Caki2 (cell line): ENCODE data around the gene ZBTB12. TPM values are rescaled to one million over a fixed set of nuclear protein-coding genes. Genes with fewer than 3 reads are reported as not detected.
"Not testable (repeated sequence)": the region's sequence is repeated elsewhere in the genome, so short reads cannot be mapped to it uniquely, and the experiment has no call there.

Experiments
- DNase-seq: peaks from one replicate; pipeline ENCODE4 v3.0.0-alpha.2; 2015; ENCODE audit warnings: low read depth
- in situ Hi-C: cut with HindIII; loops from 2 replicates; pipeline ENCODE4 v1.10.0; 2016; ENCODE audit warnings: low sequenced_read_pairs, low pct_unique_long_range_greater_than_20kb, mixed read lengths
- total RNA-seq: library from RNA; depleted of rRNA; stranded (reverse); fragments of >200 nt; shearing (Covaris generic); gene quantifications from 2 replicates; pipeline ENCODE4 v1.2.3, GENCODE V29; 2014; ENCODE audit warnings: low replicate concordance

ZBTB12 gene
- total RNA-seq, 1 experiment from 2014 or later: 5.5 TPM

DNA sequence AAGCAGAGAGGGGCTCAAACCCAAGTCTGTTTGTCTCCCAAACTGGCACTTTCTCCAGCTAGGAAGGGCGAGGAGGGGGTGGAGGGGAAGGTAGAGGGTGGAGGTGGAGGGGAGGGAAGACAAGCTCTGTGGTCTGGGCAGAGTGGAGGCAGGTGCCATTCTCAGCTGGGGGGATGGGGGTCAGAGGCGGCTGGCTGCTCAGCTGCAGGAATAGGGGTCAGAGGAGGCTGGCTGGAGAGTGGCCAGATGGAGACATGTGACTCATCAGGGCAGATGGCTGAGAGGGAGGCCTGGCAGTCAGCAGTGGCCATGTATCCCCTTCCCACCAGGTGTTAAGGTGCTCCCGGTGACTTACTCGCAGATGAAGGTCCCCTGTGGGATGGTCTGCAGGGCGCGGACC, 19.5 kb downstream of the ZBTB12 start:
- in situ Hi-C loops: no loop called here
- no peak for DNase-seq

DNA sequence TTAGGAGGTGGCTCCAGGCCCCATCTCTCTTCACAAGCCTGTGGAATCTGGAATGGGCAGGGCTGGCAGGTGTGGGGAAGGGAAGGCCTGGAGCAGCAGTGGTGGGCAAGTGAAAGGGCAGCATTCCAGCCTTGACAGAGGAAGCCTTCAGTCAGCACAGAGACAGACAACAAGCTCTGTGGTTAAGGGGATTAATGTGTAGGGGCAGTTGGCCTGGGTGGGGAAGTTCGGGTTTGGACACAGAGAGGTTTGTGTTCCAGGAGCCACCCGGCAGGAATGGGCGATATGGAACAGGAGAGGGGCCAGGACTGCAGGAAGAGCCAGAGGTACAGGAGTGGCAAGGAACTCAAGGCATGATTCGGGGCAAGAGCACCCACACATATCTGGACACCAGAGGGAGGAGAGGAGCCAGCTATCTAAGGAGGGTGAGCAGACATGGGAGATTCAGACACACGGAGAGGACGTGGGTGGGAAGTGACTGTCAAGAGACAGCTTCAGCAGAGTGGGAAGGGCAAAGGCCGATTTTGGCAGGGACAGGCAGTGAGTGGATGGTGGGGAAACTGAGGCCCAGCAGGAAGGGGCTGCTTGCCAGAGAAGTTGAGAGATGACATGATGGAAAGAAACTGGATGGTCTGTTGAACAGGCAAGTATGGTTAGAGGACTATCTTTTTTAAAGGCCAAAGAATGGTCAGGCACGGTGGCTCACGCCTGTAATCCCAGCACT, 20.6 kb downstream of the ZBTB12 start:
- in situ Hi-C loops: no loop called here
- DNase-seq: no peak

DNA sequence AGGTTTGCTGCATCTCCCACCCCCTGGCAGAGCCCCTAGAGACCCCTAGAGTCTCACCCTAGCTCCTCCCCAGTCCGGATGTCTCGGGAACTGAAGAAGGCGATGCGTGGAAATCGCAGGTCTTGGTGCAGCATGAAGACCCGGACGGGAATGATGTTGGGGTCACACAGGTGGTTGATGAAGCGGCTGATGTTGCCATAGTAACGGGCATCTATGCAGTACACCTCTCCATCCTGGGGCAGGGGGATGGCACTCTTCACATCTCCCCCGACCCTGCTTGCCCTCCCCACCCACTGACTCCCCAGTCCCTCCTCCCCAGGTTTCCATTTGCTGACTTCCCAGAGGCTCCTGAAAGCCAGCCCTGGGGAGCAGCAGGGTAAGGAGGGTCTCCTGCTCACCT, 21.3 kb downstream of the ZBTB12 start:
- DNase-seq: no peak
- in situ Hi-C loops: no loop called here

DNA sequence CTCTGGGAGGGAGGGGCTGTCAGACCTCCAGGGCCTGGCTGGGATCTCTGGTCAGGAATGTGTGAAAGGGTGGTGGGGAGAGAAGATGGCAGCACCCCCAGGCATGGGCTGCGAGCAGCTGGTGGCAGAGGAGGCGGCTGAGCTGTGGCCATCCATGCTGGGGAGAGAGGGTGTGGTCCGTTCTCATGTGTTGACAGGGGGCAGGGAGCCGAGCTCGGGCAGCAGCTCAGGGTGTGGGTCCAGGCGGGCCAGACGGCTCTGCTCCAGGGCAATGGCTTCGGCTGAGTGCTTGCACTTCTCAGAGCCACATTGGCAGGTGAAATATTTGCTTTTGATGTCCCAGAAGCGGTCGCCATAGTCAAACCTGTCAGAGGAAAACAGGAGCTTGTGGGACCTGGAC, 22.0 kb downstream of the ZBTB12 start:
- in situ Hi-C loops: no loop called here
- DNase-seq: no peak

DNA sequence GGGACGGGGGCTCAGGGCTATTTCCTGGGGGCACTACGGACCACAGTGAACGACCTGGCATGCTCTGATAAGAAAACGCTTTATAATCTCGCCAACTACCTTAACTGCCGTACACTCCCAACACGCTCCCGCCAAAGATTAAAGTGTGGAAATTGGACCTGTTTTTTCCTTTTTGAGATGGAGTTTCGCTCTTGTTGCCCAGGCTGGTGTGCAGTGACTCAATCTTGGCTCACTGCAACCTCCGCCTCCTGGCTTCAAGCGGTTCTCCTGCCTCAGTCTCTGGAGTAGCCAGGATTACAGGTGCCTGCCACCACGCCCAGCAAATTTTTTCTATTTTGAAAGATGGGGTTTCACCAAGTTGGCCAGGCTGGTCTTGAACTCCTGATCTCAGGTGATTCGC, 22.7 kb downstream of the ZBTB12 start:
- no peak for DNase-seq
- in situ Hi-C loops: no loop called here

DNA sequence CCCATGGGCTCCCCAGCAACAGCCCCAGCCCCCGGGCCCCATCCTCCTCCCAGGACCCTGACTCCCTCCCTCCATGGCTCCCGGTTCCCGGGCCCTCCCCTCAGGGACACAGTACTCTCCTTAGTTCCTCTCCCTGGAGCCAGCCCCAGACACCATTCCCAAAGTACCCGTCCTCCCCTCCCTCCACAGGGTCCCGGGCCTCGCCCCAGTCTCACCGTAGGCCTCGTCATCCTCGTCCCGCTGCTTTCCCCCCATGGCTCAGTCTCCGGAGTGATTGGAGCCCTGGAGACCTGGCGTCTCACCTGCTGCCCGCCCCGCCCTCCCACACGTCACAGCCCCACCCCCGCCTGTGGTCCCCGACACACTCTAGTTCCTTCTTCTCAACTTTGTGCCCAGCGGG, 23.2 kb downstream of the ZBTB12 start, which contains the start of gene SLC44A4:
TSS of gene SLC44A4 (minus strand) at position 272 of the 400 bp plus-strand sequence. CDS start at position 255, 17 bp downstream.
- DNase-seq: no peak
- in situ Hi-C loops: no loop called here

DNA sequence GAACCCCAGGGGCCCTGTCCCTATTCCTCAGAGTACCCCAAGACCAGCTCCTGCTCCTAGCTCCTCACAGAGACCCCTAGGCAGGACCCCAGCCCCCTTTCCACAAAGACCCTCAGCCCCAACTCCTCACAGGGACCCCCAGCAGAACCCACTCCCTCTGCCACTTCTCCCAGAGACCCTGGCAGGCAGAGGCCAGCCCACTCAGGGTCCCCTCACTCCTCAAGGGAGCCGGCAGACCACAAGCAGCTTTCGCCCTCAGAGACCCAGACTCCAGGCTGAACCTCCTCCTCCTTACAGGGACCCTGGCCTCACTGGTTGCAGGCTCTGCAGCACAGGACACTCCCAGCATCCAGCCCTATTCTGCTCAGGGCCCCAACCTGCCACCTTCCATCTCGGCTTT, 23.7 kb downstream of the ZBTB12 start:
- in situ Hi-C loops: no loop called here
- no peak for DNase-seq

DNA sequence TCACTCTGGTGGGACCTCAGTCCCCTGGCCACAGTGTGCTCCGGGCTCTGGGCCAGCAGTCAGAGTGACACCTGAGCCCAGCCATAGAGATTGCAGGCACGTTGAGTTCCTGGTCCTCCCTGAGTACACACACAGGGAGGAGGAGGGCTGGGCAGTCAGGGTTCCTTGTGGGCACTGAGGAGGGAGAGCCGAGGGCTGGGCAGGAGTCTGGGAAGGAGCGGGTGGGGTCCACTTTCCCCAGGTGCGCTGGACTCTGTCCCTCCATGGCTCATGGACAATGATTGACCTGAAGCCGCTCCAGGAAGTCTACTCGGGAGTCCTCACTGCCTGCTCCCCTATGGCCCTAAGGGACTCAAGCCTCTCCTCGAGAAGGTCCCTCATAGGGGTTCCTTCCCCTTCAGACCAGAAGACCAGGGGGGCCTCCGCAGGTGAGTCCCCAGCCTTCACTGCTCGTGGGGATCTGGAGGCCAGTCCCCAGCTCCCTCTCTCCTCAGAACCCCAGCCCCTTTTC, 24.2 kb downstream of the ZBTB12 start:
- peak; percentile 32 for DNase-seq
- in situ Hi-C loops: no loop called here

DNA sequence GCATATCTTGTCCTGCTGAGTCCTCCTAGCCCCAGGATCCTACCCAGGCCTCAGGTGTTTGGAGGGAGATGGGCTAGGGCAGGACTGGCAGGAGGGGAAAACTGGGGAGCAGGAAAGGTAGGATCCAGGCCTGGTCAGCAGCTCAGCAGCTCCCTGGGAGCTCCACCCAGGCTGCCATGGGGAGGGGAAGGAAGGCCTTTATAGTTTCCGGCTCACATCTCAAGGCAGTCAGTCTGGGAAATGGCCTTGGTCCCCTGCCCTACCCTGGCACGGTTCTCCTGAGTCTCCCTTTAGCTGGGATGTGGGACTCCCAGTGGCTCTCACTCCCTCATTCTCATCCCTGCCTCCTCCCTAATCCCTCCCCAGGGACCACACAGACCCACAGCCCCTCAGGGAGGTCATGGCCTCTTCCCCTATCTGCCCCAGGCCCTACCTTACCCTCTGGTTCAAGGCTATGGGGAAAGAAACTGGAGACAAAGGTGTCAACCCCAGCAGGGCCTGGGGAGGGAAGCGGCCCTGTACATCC, 24.7 kb downstream of the ZBTB12 start:
- in situ Hi-C loops: no loop called here
- no peak for DNase-seq

DNA sequence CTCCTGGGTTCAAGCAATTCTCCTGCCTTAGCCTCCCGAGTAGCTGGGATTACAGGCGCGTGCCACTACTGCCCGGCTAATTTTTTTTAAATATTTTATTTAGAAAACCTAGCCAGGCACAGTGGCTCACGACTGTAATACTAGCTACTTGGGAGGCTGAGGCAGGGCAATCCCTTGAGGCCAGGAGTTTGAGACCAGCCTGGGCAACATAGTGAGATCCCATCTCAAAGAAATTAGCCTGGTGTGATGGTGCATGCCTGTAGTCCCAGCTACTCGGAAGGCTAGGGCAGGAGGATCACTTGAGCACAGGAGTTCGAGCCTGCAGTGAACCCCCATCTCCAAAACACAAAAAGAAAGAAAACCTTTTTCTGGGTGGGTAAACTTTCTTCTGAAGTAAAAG, 25.5 kb downstream of the ZBTB12 start:
- in situ Hi-C loops: no loop called here
- DNase-seq: no peak

DNA sequence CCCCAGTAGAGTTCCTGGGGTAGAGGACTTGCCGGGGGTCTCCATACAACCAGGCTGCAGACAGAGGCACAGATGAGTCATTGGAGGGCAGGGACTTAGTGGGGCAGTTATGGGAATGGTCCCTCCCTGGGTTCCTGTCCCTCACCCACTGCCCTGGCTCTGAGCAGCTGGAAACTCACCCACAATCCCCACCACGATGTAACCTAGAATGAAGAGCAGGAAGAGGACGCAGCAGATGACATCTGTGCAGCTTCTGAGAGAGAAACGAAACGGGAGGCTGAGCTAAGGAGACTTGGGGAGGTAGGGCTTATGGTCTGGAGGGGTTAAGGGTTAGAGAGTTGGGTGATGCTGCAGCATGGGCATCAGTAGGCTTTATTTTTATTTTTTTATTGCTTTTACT, 26.0 kb downstream of the ZBTB12 start:
- DNase-seq: no peak
- in situ Hi-C loops: no loop called here

DNA sequence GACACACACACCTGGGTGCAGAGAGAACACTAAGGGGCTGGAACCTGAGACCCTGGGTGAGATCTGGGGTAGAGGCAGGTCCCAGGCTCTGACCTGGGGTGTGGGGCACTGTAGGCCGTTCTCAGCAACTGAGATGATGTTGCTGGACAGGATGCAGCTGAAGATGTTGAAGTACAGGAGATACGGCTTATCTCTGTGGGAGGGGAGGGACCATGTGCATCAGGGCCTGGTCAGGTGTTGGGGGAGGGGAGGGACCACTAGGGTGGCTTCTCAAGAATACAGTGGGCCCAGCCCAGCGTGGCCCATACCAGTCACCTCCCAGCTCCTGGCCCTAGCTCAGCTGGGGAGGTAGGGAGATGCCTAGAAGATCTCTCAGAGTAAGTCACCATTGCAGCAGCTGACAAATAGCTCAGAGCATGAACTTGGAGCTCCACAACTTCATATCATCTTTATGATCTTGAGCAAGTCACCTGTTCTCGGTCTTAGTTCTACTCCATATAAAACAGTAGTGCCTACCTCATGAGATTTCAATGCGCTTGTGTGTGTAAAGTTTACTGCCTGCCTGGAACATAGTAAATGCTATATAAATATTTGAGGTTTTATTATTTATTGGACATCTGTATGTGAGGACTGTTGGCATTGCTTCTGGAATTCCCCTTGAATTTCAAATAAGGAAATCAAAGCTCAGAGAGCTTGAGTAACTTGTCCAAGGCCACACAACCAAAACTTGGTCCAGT, 26.9 kb downstream of the ZBTB12 start:
- in situ Hi-C loops: no loop called here
- DNase-seq: no peak

DNA sequence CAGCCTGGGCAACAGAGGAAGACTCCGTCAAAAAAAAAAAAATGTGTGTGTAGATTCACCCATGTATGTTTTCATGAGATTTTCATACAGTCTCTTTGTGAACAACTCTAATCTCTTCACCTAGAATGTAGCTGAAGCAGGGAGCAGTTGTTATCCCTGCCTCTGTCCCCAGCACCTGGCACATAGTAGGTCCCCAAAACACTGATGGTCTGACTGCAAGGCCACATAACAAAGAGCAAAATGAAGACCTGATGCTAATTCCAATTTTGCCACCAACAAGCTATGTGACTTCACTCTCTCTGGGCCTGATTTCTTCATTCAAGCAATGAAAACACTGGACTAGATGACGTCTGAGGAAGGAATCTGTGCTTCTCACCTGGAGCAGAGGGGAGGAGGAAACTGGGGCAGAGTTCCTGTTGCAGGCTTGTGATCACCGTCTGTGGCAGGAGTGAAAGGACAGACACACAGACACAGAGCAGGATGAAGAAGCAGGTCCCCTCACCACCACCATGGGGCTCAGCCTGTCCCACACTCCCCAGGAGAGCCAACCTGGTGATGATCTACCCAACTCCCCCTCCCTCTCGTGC, 27.7 kb downstream of the ZBTB12 start:
- in situ Hi-C loops: no loop called here
- peak; percentile 41 for DNase-seq

DNA sequence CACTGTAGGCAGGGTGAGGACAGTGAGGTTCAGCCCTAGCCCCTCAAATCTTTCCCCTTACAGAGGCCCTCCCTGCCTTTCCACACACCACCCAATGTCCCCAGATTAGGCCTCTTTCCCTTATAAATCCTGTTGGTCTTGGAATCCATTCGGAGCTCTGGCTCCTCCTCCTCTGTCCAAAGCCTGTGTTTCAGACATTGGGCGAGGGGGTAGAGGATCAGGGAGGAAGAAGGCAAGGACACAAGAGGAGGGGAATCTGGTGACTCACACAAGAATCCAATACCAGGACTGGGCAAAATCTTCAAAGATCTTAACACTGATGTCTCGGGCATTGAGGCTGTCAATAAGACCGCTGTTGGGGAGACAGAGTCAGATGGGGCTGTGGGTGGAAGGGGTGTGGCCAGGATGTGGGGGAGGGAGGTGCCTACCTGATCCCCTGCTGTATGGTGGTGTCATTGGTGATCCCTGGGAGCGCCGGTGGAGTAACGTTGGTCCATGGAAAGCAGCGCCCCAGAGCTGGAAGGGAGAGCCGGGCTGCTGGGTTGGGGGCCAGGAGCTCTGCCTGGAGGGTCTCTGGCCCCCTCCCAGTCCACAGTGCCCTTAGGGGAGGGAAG, 30.7 kb downstream of the ZBTB12 start:
- in situ Hi-C loops: no loop called here
- DNase-seq: peak; percentile 23

DNA sequence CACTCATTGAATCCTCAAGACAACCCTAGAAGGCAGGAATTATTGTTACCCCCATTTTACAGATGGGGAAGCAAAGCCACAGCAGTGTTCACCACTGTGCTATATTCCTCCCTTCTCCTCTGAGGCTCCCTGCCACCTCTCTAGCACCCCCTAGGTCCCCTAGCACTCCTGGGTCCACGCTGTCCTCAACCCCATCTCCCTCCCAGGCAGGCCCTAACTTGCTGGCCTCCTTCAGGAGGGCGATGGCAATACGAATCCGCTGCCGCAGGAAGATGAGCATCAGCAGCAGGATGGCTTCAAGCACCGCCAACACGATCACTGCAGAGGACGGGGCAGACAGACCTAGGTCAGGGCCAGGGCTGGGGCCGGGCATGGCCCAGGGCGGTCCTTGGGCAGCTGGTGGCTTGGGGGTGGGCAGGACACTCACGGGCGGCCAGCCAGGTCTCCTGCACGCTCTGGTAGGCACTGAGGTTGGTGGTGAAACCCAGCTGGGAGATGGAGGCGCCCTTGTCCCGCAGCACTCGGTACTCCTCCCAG, 31.4 kb downstream of the ZBTB12 start:
- in situ Hi-C loops: no loop called here
- DNase-seq: peak; percentile 43

DNA sequence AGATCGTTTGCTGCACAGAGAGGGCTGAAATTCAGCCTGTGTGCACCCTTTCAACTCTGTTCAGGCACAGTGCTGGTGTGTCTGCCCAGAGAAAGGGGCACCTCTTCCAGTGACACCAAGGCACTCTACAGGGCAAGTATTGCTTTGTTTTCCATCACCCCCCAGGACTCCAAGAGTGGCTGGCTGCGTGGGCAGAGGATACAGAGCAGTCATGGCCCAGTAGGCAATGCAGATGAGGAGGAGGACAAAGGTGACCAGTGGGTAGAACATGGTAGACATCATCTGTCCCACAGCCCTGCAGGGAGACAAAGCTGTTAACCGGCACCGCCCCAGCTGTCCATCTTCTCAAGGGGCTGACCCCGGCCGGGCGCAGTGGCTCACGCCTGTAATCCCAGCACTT, 32.5 kb downstream of the ZBTB12 start:
- DNase-seq: no peak
- in situ Hi-C loops: no loop called here

DNA sequence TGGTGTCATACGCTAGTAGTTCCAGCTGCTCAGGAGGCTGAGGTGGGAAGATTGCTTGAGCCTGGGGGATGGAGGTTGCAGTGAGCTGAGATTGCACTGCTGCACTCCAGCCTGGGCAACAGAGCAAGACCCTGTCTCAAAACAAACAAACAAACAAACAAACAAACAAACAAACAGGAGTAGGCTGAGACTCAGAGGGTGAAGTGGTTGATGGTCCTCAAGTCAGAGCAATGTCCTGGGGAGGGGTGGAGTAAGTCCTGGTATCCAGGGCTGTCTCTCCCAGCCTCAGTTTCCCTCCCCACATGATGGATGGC, 33.3 kb downstream of the ZBTB12 start:
- DNase-seq, in situ Hi-C loops: not testable (repeated sequence)

DNA sequence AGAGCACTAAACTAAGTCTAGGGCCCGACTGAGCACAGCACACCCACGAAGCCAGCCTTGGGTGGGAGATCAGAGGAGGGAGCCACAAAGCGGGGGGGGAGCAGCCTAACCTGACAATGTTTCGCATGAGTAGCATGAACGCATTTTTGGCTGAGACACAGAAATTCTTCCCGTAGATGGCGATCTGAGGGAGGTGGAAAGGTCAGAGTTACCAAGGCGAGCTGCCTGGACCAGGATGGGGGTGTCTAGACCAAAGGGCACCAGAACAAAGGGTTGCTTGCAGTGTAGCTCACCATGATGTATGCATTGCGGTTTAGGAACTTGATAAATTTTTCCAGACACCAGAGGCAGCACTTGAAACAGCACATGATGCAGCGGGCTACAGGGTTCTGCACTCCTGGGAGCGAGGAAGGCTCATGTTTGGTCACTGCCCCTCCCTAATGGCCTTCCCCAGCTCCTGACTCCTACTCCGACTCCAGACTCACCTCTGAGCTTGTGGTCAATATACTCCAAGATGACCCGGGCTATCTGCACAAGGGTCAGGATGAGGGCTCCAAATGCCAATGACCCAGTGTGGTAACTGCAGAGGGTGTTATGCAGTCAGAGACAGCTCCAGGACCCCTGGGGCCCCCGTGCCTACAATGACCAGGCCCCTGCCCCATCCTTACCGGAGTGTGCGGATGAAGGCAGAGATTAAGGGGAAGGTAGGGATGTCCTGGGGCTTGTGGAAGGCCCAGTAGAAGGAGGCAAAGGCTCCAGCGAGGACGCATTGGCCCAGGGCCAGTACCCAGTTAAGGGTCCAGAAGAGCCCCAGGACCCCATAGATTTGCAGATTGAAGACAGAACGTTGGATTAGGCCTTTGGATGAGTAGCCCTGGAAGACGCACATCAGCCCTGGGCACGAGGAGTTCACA, 36.4 kb downstream of the ZBTB12 start:
- DNase-seq: peak; percentile 94
- in situ Hi-C loops: no loop called here
